Memory B cell (primary cell): Measurements from ENCODE around the gene GPRIN2.

Source experiments
- ATAC-seq: fragments of 150-1000 bp; cut with Tn5 transposase; 2 replicates; pipeline ENCODE4 v1.10.0; 2021; ENCODE audit warnings: low read depth, mild to moderate bottlenecking, moderate library complexity
- DNase-seq, 2 donors: peaks; one replicate each; pipeline ENCODE4 v3.0.0; 2022; ENCODE audit warnings: low spot score in 2 of 2
- H3K27ac Mint-ChIP-seq: one replicate; pipeline ENCODE4 v1.8.0; 2022; ENCODE audit warnings: mild to moderate bottlenecking, moderate library complexity, mixed read lengths
- H3K27me3 Mint-ChIP-seq: one replicate; pipeline ENCODE4 v1.8.0; 2022; ENCODE audit warnings: mixed read lengths
- H3K36me3 Mint-ChIP-seq: one replicate; pipeline ENCODE4 v1.8.0; 2022; ENCODE audit warnings: mild to moderate bottlenecking, mixed read lengths
- H3K4me1 Mint-ChIP-seq: one replicate; pipeline ENCODE4 v1.8.0; 2022; ENCODE audit warnings: mixed read lengths
- H3K4me3 Mint-ChIP-seq: one replicate; pipeline ENCODE4 v1.8.0; 2022; ENCODE audit warnings: mild to moderate bottlenecking, moderate library complexity, mixed read lengths
- H3K9me3 Mint-ChIP-seq: one replicate; pipeline ENCODE4 v1.8.0; 2022; ENCODE audit warnings: mixed read lengths

Gene GPRIN2

GRCh38 chr10:46548498-46549090 lies 7.9 kb downstream of the GPRIN2 start:
- Mint-ChIP-seq H3K4me1 (no peaks in the 10 kb centered on the region), H3K9me3 (no peaks in the 10 kb centered on the region), H3K4me3 (no peak overlapping the region), H3K27me3 (peaks cover 4% of the 10 kb centered on the region), H3K36me3 (no peaks in the 10 kb centered on the region), H3K27ac (no peak overlapping the region)
- DNase-seq = peak in 1 of 2 donors; percentile 8
- no peak for ATAC-seq

GRCh38 chr10:46547541-46548497 lies 8.6 kb downstream of the GPRIN2 start:
- DNase-seq (peak in 1 of 2 donors; percentile 8), ATAC-seq (no peak)
- Mint-ChIP-seq H3K36me3 (no peaks in the 10 kb centered on the region), H3K9me3 (no peaks in the 10 kb centered on the region), H3K4me1 (no peaks in the 10 kb centered on the region), H3K4me3 (no peak overlapping the region), H3K27ac (no peak overlapping the region), H3K27me3 (peaks cover 8% of the 10 kb centered on the region)

GRCh38 chr10:46546591-46547540 lies 9.6 kb downstream of the GPRIN2 start:
- no peaks in the 10 kb centered on the region for H3K4me1 Mint-ChIP-seq
- DNase-seq = no peak
- peaks cover 10% of the 10 kb centered on the region for H3K27me3 Mint-ChIP-seq
- H3K9me3 Mint-ChIP-seq = no peaks in the 10 kb centered on the region
- no peaks in the 10 kb centered on the region for H3K36me3 Mint-ChIP-seq
- no peak for ATAC-seq
- no peak overlapping the region for H3K27ac Mint-ChIP-seq
- no peak overlapping the region for H3K4me3 Mint-ChIP-seq

GRCh38 chr10:46545861-46546590 lies 10.4 kb downstream of the GPRIN2 start:
- H3K4me1 Mint-ChIP-seq = no peaks in the 10 kb centered on the region
- no peak overlapping the region for H3K4me3 Mint-ChIP-seq
- DNase-seq = no peak
- H3K36me3 Mint-ChIP-seq = no peaks in the 10 kb centered on the region
- no peak overlapping the region for H3K27ac Mint-ChIP-seq
- peaks cover 10% of the 10 kb centered on the region for H3K27me3 Mint-ChIP-seq
- no peak for ATAC-seq
- H3K9me3 Mint-ChIP-seq = no peaks in the 10 kb centered on the region

- no peaks in the 10 kb centered on the region for H3K9me3 Mint-ChIP-seq
- no peaks in the 10 kb centered on the region for H3K36me3 Mint-ChIP-seq
- peaks cover 15% of the 10 kb centered on the region for H3K27me3 Mint-ChIP-seq
- H3K4me3 Mint-ChIP-seq = no peak overlapping the region
- no peak for DNase-seq
- ATAC-seq = no peak
- H3K27ac Mint-ChIP-seq = no peak overlapping the region
- no peaks in the 10 kb centered on the region for H3K4me1 Mint-ChIP-seq
Observed at GRCh38 chr10:46544989-46545791, 11.3 kb downstream of the GPRIN2 start.

- no peaks in the 10 kb centered on the region for H3K4me1 Mint-ChIP-seq
- DNase-seq (no peak), ATAC-seq (no peak)
- H3K9me3 Mint-ChIP-seq = no peaks in the 10 kb centered on the region
- no peak overlapping the region for H3K27ac Mint-ChIP-seq
- H3K27me3 Mint-ChIP-seq = peaks cover 16% of the 10 kb centered on the region
- H3K36me3 Mint-ChIP-seq = no peaks in the 10 kb centered on the region
- no peak overlapping the region for H3K4me3 Mint-ChIP-seq
Observed at GRCh38 chr10:46543466-46544377, 12.7 kb downstream of the GPRIN2 start.

GRCh38 chr10:46542567-46543465 lies 13.6 kb downstream of the GPRIN2 start:
- no peak overlapping the region for H3K27ac Mint-ChIP-seq
- peaks cover 14% of the 10 kb centered on the region for H3K27me3 Mint-ChIP-seq
- no peak for DNase-seq
- H3K36me3 Mint-ChIP-seq = no peaks in the 10 kb centered on the region
- no peaks in the 10 kb centered on the region for H3K9me3 Mint-ChIP-seq
- no peaks in the 10 kb centered on the region for H3K4me1 Mint-ChIP-seq
- no peak for ATAC-seq
- no peak overlapping the region for H3K4me3 Mint-ChIP-seq

- H3K27me3 Mint-ChIP-seq = peaks cover 17% of the 10 kb centered on the region
- H3K4me3 Mint-ChIP-seq = no peak overlapping the region
- no peak for ATAC-seq
Observed at GRCh38 chr10:46541735-46542566, 14.5 kb downstream of the GPRIN2 start.

GRCh38 chr10:46541017-46541661 lies 15.3 kb downstream of the GPRIN2 start:
- Mint-ChIP-seq H3K27ac (no peak overlapping the region), H3K4me1 (no peaks in the 10 kb centered on the region), H3K4me3 (no peak overlapping the region), H3K36me3 (no peaks in the 10 kb centered on the region), H3K27me3 (peaks cover 21% of the 10 kb centered on the region), H3K9me3 (no peaks in the 10 kb centered on the region)
- DNase-seq = no peak
- no peak for ATAC-seq

More at GRCh38 chr10:46541735-46542566, 14.5 kb downstream of the GPRIN2 start:
- H3K9me3 Mint-ChIP-seq = no peaks in the 10 kb centered on the region
- H3K27ac Mint-ChIP-seq = no peak overlapping the region
- no peaks in the 10 kb centered on the region for H3K36me3 Mint-ChIP-seq
- no peak for DNase-seq
- no peaks in the 10 kb centered on the region for H3K4me1 Mint-ChIP-seq

- Mint-ChIP-seq H3K27me3 (peaks cover 21% of the 10 kb centered on the region), H3K36me3 (no peaks in the 10 kb centered on the region), H3K4me3 (no peak overlapping the region), H3K27ac (no peak overlapping the region), H3K4me1 (no peaks in the 10 kb centered on the region), H3K9me3 (no peaks in the 10 kb centered on the region)
- ATAC-seq (no peak), DNase-seq (no peak)
Observed at GRCh38 chr10:46540412-46541016, 15.9 kb downstream of the GPRIN2 start.
